OCI-LY7 (cell line): Measurements from ENCODE around the gene SIVA1. TPM values are rescaled to one million over a fixed set of nuclear protein-coding genes. Genes with fewer than 3 reads are reported as not detected.

Experiments
- BruUV-seq: library from RNA; stranded (reverse); fragments of 400-500 nt; replicated peaks from 2 replicates; lab custom pipeline; 2021; lab: Mats Ljungman, UMichigan
- CTCF ChIA-PET: fragments of 300-600 bp; sonication (Branson Sonifier 250); formaldehyde crosslinking; loops from one replicate; lab custom pipeline; 2022; ENCODE audit warnings: antibody characterized with exemption; ENCODE audit not compliant: unreplicated experiment; lab: Charles Lee
- POLR2A ChIA-PET: fragments of 300-600 bp; sonication (Branson Sonifier 250); formaldehyde crosslinking; loops from one replicate; lab custom pipeline; 2022; ENCODE audit warnings: antibody characterized with exemption; lab: Charles Lee
- DNase-seq: peaks from one replicate; pipeline ENCODE4 v3.0.0-alpha.2; 2015; ENCODE audit warnings: low spot score
- H2AFZ ChIP-seq: fragments of 200-600 bp; sonication (generic), shearing (Covaris generic); 2 replicates; pipeline ENCODE4 v1.6.1; 2014; ENCODE audit warnings: mild to moderate bottlenecking, antibody characterized with exemption, low read length, moderate library complexity
- H3K27ac ChIP-seq: fragments of 200-600 bp; sonication (generic); 2 replicates; pipeline ENCODE4 v1.5.1; 2014; ENCODE audit warnings: mixed run types, low read depth, mild to moderate bottlenecking, moderate library complexity, low read length, inconsistent platforms; ENCODE audit not compliant: poor library complexity, severe bottlenecking
- H3K36me3 ChIP-seq: fragments of 200-600 bp; sonication (generic); 2 replicates; pipeline ENCODE4 v1.6.1; 2014; ENCODE audit warnings: mild to moderate bottlenecking, antibody characterized with exemption, low read length, moderate library complexity, mixed read lengths; ENCODE audit not compliant: insufficient read depth
- H3K4me1 ChIP-seq: fragments of 200-600 bp; sonication (generic); 2 replicates; pipeline ENCODE4 v1.5.1; 2014; ENCODE audit warnings: mild to moderate bottlenecking, low read length; ENCODE audit not compliant: insufficient read depth, poor library complexity, severe bottlenecking
- H3K4me2 ChIP-seq: fragments of 200-600 bp; sonication (generic); 2 replicates; pipeline ENCODE4 v1.6.1; 2014; ENCODE audit warnings: mild to moderate bottlenecking, low read length
- H3K4me3 ChIP-seq: fragments of 200-600 bp; sonication (generic); 2 replicates; pipeline ENCODE4 v1.5.1; 2014; ENCODE audit warnings: mild to moderate bottlenecking, low read depth, low read length; ENCODE audit not compliant: poor library complexity, severe bottlenecking
- H3K79me2 ChIP-seq: fragments of 200-600 bp; sonication (generic); 2 replicates; pipeline ENCODE4 v1.6.1; 2016; ENCODE audit warnings: low read depth, mild to moderate bottlenecking, low read length, moderate library complexity, mixed read lengths; ENCODE audit not compliant: insufficient read depth
- H3K9me2 ChIP-seq: fragments of 200-600 bp; sonication (generic); 2 replicates; pipeline ENCODE4 v1.6.1; 2016; ENCODE audit warnings: mild to moderate bottlenecking, low read length, mixed read lengths; ENCODE audit not compliant: insufficient read depth
- H3K9me3 ChIP-seq: fragments of 200-600 bp; sonication (generic); 2 replicates; pipeline ENCODE4 v1.6.1; 2014; ENCODE audit warnings: mild to moderate bottlenecking, mixed run types, low read length, mixed read lengths
- H4K20me1 ChIP-seq: fragments of 200-600 bp; sonication (generic); 2 replicates; pipeline ENCODE4 v1.6.1; 2014; ENCODE audit warnings: mild to moderate bottlenecking, antibody characterized with exemption, low read length, moderate library complexity, mixed read lengths; ENCODE audit not compliant: insufficient read depth
- EZH2phosphoT487 ChIP-seq: fragments of 200-600 bp; sonication (generic); IDR thresholded peaks from 2 replicates; pipeline ENCODE4 v1.6.1; 2018; ENCODE audit warnings: low read depth, borderline replicate concordance, mild to moderate bottlenecking, mixed run types, antibody characterized with exemption, low read length, moderate library complexity, mixed read lengths
- intact Hi-C: fragments of 100-400 bp; cut with micrococcal nuclease; formaldehyde crosslinking; loops from one replicate; pipeline ENCODE4 v1.10.0; 2022; ENCODE audit not compliant: unreplicated experiment
- total RNA-seq, 2 experiments: library from RNA; depleted of rRNA in 1 of 2; stranded (reverse); fragments of >200 nt in 1 of 2; shearing (Covaris generic) in 1 of 2; gene quantifications; 2 replicates each; pipeline ENCODE4 v1.2.3, GENCODE V29; 2014 to 2022
- TF ChIP-seq, protein P1 (sequence below): fragments of 200-600 bp; sonication (generic); conservative IDR thresholded peaks from 2 replicates; pipeline ENCODE4 v1.5.1; 2014; ENCODE audit warnings: mild to moderate bottlenecking, antibody characterized with exemption, low read length, moderate library complexity, mixed read lengths

The SIVA1 gene
- total RNA-seq, 2 experiments from 2014 or later: 111 to 244 TPM

DNA sequence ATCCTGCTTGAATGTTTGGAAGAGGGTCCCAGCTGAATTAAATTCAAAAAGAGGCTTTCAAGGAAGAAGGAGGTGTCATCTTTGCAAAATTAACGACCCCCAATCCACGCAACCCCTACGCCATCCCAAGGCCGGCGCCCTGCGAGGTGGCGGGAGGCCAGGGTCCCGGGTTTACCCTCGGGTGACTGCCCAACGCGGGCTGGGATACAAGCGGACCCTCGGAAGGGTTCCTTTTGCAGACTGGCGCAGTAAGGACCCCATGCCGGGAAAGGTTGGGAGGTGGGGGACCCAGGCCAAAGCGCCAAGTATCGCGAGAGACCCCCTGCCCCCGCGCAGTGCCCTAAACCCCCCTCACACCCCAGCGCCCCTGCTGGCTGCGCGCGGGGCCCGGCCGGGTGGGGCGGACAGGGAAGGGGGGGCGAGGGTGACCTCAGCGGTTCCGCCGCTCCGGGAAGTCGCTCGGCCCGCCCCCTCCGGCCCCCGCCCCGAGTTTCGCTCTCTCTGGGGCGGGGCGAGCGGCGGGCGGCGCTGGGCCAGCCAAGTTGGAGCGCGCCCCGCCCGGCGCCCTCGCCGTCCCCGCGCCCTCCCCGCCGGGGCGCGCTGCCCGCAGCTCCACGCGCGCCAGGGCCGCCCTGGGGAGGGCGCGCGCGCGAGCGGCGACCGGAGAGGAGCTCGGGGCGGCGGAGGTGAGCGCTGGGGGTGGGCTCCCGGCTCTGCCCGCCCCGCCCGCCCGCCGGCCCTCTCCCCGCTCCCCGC lies 47.2 kb downstream of the SIVA1 start:
- Histone ChIP-seq H3K4me2 (peak overlapping the region; percentile 73), H3K4me3 (peak overlapping the region; percentile 44), H3K9me3 (no peaks in the 10 kb centered on the region), H3K79me2 (no peaks in the 10 kb centered on the region), H2AFZ (peak overlapping the region; percentile 45; the same call in 1 of the 2 replicates), H3K36me3 (no peaks in the 10 kb centered on the region), H3K27ac (no peak overlapping the region), H3K4me1 (peaks cover 31% of the 10 kb centered on the region), H3K9me2 (no peaks in the 10 kb centered on the region), H4K20me1 (no peaks in the 10 kb centered on the region)
- DNase-seq: peak; percentile 65
- no TSS peak for BruUV-seq
- ChIA-PET POLR2A (no interaction called here), CTCF (no interaction called here)
- intact Hi-C loops: no loop called here
- TF ChIP-seq, protein P1, sequence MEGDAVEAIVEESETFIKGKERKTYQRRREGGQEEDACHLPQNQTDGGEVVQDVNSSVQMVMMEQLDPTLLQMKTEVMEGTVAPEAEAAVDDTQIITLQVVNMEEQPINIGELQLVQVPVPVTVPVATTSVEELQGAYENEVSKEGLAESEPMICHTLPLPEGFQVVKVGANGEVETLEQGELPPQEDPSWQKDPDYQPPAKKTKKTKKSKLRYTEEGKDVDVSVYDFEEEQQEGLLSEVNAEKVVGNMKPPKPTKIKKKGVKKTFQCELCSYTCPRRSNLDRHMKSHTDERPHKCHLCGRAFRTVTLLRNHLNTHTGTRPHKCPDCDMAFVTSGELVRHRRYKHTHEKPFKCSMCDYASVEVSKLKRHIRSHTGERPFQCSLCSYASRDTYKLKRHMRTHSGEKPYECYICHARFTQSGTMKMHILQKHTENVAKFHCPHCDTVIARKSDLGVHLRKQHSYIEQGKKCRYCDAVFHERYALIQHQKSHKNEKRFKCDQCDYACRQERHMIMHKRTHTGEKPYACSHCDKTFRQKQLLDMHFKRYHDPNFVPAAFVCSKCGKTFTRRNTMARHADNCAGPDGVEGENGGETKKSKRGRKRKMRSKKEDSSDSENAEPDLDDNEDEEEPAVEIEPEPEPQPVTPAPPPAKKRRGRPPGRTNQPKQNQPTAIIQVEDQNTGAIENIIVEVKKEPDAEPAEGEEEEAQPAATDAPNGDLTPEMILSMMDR: peak; percentile 27
- no peak for TF ChIP-seq EZH2phosphoT487

DNA sequence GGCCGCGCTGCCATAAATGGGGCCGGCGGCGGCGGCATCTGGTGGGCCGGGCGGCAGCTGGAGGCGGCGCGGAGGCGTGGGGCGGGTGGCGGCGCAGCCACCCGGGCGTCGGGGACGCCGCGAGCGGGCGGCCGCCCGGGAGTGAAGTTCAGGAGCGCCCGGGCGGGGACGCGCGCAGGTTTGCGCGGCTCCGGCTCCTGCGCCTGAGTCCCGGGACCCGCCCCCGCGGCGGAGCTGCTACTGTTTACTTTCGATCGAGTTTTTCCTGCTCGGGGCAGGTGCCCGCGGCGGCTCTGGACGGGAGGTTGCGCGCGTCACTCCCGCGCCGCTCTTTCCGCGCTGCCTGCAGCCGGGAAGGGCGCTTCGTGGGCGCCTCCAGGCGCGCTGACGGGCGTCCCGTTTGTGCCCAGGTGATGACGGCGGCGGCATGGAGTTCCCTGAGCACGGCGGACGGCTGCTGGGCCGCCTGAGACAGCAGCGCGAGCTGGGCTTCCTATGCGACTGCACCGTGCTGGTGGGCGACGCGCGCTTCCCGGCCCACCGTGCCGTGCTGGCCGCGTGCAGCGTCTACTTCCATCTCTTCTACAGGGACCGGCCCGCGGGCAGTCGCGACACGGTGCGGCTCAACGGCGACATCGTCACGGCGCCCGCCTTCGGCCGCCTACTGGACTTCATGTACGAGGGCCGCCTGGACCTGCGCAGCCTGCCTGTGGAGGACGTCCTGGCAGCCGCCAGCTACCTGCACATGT lies 48.0 kb downstream of the SIVA1 start, which contains the start of gene ZBTB42:
Gene ZBTB42, plus strand, starts transcription at position 331 of the 749 bp plus-strand sequence. Its CDS starts 97 bp downstream, at position 428.
- intact Hi-C loops: no loop called here
- TF ChIP-seq EZH2phosphoT487: no peak
- TF ChIP-seq, protein P1: no peak
- BruUV-seq: no TSS peak
- POLR2A ChIA-PET: no interaction called here
- Histone ChIP-seq H3K9me3 (no peaks in the 10 kb centered on the region), H3K36me3 (no peaks in the 10 kb centered on the region), H3K27ac (no peak within 1 kb of the TSS), H3K9me2 (no peaks in the 10 kb centered on the region), H4K20me1 (no peaks in the 10 kb centered on the region), H3K79me2 (no peaks in the 10 kb centered on the region), H2AFZ (peak within 1 kb of the TSS; percentile 45; the same call in 1 of the 2 replicates), H3K4me1 (peaks cover 28% of the 10 kb centered on the region), H3K4me2 (peak within 1 kb of the TSS; percentile 91), H3K4me3 (peak within 1 kb of the TSS; percentile 69)
- CTCF ChIA-PET: no interaction called here
- peak; percentile 53 for DNase-seq
